Panc1 (cell line): ENCODE measurements around the gene PAX7.

ENCODE experiments used
- POLR2AphosphoS5 ChIP-seq: IDR thresholded peaks from 2 replicates; pipeline ENCODE4 v1.6.1; 2012; ENCODE audit warnings: mild to moderate bottlenecking, low read depth, low read length, moderate library complexity
- SIN3A ChIP-seq: IDR thresholded peaks from 2 replicates; pipeline ENCODE4 v1.6.1; 2012; ENCODE audit warnings: low read depth, mild to moderate bottlenecking, low read length, moderate library complexity, borderline replicate concordance; ENCODE audit not compliant: insufficient read depth
- TF ChIP-seq, protein P1 (sequence below): fragments of 450-650 bp; IDR thresholded peaks from 2 replicates; pipeline ENCODE4 v1.5.1; 2017; ENCODE audit warnings: mild to moderate bottlenecking
- TF ChIP-seq, protein P2 (sequence below), 2 experiments: IDR thresholded peaks; 2 replicates each; pipeline ENCODE4 v1.6.1; 2011 to 2012; ENCODE audit warnings: low read depth in 2 of 2, control low read depth in 1 of 2, low read length in 1 of 2, mild to moderate bottlenecking in 1 of 2, moderate library complexity in 1 of 2; ENCODE audit not compliant: insufficient read depth in 1 of 2

DNA sequence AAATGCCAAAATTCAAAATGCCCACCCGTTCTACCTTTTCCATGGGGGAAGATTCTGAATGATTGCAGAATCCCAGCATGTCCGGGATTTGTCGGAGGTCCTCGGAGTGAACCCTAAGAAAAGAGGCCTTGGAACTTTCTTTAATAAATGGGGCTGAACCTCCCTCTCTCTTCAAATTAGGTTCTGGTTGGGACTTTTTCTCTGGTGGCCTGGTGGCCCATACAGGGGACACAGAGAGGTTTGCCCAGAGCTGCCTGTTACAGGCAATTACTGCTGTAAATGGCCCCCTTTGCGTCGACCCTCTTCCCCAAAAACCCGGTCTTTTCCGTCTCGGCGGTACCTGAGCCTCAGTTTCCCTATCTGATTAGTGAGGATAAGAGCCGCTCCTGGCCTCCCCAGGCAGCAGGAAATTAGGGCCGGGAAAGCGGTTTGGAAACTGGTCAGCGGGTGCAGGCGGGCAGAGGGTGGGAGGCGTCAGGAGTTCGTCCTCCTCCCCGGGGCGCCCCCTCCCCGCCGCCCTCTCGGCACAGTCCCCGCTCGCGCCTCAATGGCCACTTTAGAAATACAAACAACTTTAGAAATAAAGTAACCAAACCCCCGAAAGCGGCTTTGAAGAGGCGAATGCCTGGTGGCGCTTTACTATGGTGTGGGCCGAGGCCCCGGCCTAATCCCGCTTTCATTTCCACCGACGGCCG, 15.6 kb downstream of the PAX7 start:
- TF ChIP-seq, protein P1, sequence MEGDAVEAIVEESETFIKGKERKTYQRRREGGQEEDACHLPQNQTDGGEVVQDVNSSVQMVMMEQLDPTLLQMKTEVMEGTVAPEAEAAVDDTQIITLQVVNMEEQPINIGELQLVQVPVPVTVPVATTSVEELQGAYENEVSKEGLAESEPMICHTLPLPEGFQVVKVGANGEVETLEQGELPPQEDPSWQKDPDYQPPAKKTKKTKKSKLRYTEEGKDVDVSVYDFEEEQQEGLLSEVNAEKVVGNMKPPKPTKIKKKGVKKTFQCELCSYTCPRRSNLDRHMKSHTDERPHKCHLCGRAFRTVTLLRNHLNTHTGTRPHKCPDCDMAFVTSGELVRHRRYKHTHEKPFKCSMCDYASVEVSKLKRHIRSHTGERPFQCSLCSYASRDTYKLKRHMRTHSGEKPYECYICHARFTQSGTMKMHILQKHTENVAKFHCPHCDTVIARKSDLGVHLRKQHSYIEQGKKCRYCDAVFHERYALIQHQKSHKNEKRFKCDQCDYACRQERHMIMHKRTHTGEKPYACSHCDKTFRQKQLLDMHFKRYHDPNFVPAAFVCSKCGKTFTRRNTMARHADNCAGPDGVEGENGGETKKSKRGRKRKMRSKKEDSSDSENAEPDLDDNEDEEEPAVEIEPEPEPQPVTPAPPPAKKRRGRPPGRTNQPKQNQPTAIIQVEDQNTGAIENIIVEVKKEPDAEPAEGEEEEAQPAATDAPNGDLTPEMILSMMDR = no peak
- TF ChIP-seq POLR2AphosphoS5 (no peak), SIN3A (no peak)
- TF ChIP-seq, protein P2, sequence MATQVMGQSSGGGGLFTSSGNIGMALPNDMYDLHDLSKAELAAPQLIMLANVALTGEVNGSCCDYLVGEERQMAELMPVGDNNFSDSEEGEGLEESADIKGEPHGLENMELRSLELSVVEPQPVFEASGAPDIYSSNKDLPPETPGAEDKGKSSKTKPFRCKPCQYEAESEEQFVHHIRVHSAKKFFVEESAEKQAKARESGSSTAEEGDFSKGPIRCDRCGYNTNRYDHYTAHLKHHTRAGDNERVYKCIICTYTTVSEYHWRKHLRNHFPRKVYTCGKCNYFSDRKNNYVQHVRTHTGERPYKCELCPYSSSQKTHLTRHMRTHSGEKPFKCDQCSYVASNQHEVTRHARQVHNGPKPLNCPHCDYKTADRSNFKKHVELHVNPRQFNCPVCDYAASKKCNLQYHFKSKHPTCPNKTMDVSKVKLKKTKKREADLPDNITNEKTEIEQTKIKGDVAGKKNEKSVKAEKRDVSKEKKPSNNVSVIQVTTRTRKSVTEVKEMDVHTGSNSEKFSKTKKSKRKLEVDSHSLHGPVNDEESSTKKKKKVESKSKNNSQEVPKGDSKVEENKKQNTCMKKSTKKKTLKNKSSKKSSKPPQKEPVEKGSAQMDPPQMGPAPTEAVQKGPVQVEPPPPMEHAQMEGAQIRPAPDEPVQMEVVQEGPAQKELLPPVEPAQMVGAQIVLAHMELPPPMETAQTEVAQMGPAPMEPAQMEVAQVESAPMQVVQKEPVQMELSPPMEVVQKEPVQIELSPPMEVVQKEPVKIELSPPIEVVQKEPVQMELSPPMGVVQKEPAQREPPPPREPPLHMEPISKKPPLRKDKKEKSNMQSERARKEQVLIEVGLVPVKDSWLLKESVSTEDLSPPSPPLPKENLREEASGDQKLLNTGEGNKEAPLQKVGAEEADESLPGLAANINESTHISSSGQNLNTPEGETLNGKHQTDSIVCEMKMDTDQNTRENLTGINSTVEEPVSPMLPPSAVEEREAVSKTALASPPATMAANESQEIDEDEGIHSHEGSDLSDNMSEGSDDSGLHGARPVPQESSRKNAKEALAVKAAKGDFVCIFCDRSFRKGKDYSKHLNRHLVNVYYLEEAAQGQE (IDR thresholded peaks at IDR 0.05; ENCODE audit: insufficient read depth in 1 of 2, low read depth in 2 of 2, low read length in 1 of 2) = no peak
